Right cardiac atrium (tissue), 5 donors: ENCODE data around the gene C14orf39. TPM values are rescaled to one million over a fixed set of nuclear protein-coding genes. Genes with fewer than 3 reads are reported as not detected.
"Not testable (repeated sequence)": the region's sequence is repeated elsewhere in the genome, so short reads cannot be mapped to it uniquely, and the experiment has no call there.

Source experiments
- ATAC-seq, 2 donors: fragments of 200-7000 bp; cut with Tn5 transposase; one replicate each; pipeline versions ENCODE4 v1.8.0 to v1.9.1; 2020; ENCODE audit warnings: moderate library complexity in 2 of 2, mild to moderate bottlenecking in 1 of 2
- DNase-seq, 3 donors: peaks; one replicate each; pipeline ENCODE4 v3.0.0-alpha.2; 2020
- H3K27ac ChIP-seq: one replicate; pipeline ENCODE4 v1.5.1; 2013; ENCODE audit warnings: mild to moderate bottlenecking, low read length, control low read depth, moderate library complexity
- H3K27me3 ChIP-seq: one replicate; pipeline ENCODE4 v1.6.1; 2013; ENCODE audit not compliant: control insufficient read depth, insufficient read depth
- H3K4me1 ChIP-seq: one replicate; pipeline ENCODE4 v1.6.1; 2013; ENCODE audit warnings: low read length; ENCODE audit not compliant: control insufficient read depth, insufficient read depth
- H3K4me3 ChIP-seq: one replicate; pipeline ENCODE4 v1.5.1; 2013; ENCODE audit warnings: low read length, control low read depth
- H3K9me3 ChIP-seq: one replicate; pipeline ENCODE4 v1.6.1; 2013; ENCODE audit warnings: low read length; ENCODE audit not compliant: control insufficient read depth
- WGBS: extraction: QIAGEN DNeasy Blood & Tissue Kit; methylation state at CpG from one replicate; pipeline ENCODE4 v1.1.7; 2013; 5-methylcytosine and 5-hydroxymethylcytosine counted together
- intact Hi-C, 4 donors: fragments of 100-400 bp; cut with DNase I; formaldehyde crosslinking; loops; one replicate each; pipeline versions ENCODE4 v1.11.0 to v1.14.0; 2022 to 2023
- polyA plus RNA-seq: library from polyadenylated mRNA; stranded (reverse); fragments of 200-250 nt; gene quantifications from one replicate; pipeline ENCODE4 v1.2.3, GENCODE V29; 2013
- total RNA-seq, 4 donors: library from RNA; stranded (reverse); fragmentation: NEBNext Ultra II Directional; extraction: Animal tissue kit (Norgen Biotek cat#: 25700); gene quantifications; one replicate each; pipeline ENCODE4 v1.2.1, GENCODE V29; 2021
- donor health status: healthy with polysubstance abuse.
- donor health status: DM: no; HTN: yes; CAD: no.
- donor health status: DM: no; HTN: no; CAD: no.
- donor health status: DM: no; HTN: yes; CAD: no; lungs with severe emphysema.
- donor health status: DM: yes; HTN: yes; CAD: no.

The C14orf39 gene
- total and polyA plus RNA-seq, 5 donors = not detected

DNA sequence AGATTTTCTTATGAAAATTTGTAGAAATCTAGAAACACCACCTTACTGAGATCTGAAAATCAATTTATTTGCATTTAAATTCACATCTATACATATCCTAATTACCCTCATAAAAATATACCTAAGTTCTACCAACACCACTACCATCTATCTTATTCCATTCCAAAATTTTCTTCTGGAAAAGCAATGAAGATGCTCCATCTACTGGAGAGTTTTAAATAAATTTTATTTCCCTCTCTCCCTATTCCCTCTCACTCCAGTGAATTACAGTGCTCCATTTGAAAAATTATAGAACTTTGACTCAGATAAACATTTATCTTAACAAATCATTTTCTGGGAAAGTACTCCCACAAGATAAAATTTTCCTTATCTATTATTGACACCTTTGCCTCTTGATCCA is 2.3 kb upstream of the C14orf39 start:
- Histone ChIP-seq H3K27ac (no peak overlapping the region), H3K4me3 (no peak overlapping the region), H3K9me3 (no peaks in the 10 kb centered on the region), H3K27me3 (no peaks in the 10 kb centered on the region), H3K4me1 (no peaks in the 10 kb centered on the region)
- intact Hi-C loops = no loop called here
- DNase-seq (no peak), ATAC-seq (no peak)

DNA sequence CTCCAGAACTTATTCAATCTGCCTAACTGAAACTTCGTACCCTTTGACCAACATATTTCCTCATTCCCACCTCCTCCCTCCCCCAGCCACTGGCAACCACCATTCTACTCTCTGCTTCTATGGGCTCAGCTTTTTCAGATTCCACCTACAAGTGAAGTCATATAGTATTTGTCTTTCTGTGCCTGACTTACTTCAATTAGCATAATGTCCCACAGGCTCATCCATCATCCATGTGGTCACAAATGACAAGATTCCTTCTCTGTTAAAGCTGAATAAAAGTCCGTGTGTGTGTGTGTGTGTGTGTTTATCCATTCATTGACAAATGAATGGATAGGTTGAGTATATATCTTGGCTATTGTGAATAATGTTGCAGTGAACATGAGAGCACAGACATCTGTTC is 1.3 kb upstream of the C14orf39 start:
- Histone ChIP-seq H3K27me3 (no peaks in the 10 kb centered on the region), H3K27ac (no peak overlapping the region), H3K4me3 (no peak overlapping the region), H3K4me1 (no peaks in the 10 kb centered on the region), H3K9me3 (no peaks in the 10 kb centered on the region)
- DNase-seq = no peak
- WGBS = 24% methylated on average over 2 of the region's 2 CpGs
- intact Hi-C loops = no loop called here
- no peak for ATAC-seq

DNA sequence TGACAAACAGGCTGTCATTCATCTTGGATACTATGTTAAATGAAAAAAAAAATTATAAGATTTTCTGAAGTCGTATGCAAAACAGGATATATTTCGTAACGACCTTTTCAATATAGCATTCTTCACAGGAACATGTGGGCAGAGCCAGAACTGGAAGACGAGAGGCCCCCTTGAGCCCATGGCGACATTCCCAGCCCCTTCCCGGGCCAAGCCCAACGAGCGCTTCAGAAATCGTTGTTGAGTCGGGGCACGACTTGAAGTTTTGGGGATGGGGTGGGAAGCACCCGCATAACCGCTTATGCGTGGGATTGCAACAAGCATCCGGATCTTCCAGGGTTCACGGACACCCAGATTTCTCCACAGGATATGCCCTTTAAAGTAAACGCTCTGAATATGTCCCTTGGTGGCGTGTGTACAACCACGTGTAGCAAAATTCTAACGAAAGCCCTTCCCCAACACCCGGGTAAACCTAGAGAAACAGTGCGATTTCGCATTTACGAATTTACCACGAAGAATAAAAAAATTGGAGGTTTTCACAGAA is 736 bp downstream of the C14orf39 start:
- DNase-seq = no peak
- H3K27me3 ChIP-seq = no peaks in the 10 kb centered on the region
- H3K27ac ChIP-seq = no peak overlapping the region
- no peak for ATAC-seq
- no peaks in the 10 kb centered on the region for H3K9me3 ChIP-seq
- peak overlapping the region; percentile 7 for H3K4me3 ChIP-seq
- no peaks in the 10 kb centered on the region for H3K4me1 ChIP-seq
- 4% methylated on average over 25 of the region's 25 CpGs for WGBS
- intact Hi-C loops = no loop called here

DNA sequence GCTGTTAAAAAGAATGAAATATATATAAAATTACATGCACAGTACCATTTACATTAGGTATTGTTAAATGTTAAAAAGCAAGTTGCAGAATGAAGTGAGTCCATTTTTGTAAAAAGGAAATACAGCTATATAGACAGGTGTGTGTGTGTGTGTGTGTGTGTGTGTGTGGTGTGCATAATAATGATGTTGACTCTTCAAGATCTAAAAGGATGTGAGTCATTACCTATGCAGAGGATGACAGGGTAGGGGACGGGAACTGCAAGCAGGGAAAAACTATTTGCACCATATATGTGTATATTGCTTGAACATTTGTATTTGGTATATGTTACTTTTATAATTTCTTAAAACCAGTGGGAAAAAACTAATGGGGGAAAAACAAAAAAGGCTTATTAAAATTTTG is 3.1 kb downstream of the C14orf39 start:
- Histone ChIP-seq H3K27me3 (no peaks in the 10 kb centered on the region), H3K9me3 (no peaks in the 10 kb centered on the region), H3K4me1 (no peaks in the 10 kb centered on the region), H3K27ac (no peak overlapping the region), H3K4me3 (no peak overlapping the region)
- WGBS = 69% methylated on average over 1 of the region's 1 CpG
- ATAC-seq (no peak), DNase-seq (no peak)
- intact Hi-C loops = no loop called here

DNA sequence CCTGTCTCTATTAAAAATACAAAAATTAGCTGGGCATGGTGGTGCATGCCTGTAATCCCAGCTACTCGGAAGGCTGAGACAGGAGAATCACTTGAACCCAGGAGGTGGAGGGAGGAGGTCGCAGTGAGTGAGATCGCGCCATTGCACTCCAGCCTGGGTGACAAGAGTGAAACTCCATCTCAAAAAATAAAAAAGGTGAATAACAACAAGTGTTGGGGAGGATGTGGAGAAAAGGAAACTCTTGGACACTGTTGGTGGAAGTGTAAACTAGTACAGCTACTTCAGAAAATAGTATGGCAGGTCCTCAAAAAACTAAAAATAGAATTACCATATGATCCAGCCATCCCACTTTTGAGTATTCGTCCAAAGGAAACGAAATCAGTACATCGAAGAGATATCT is 5.6 kb downstream of the C14orf39 start:
- intact Hi-C loops, H3K9me3 ChIP-seq, H3K4me3 ChIP-seq, DNase-seq, H3K4me1 ChIP-seq, ATAC-seq, H3K27me3 ChIP-seq, H3K27ac ChIP-seq: not testable (repeated sequence)
- WGBS = 95% methylated on average over 7 of the region's 7 CpGs

DNA sequence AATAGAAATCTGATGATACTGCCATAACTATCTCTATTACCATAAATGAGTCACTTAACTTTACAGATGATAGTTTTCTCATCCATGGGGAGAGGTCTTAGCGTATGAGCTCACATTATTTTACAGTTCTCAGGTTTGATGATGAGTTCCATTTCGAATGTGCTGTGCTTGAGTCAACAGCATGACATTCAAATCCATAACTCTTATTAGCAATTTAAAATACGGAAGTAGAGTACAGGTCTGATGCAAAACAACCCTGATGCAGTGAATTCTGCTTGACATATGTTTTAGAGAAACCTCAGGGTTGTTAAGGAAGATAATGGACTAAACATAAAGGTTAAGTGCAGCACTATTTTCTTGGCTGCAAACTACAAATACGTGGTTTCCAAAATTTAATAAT is 30.0 kb downstream of the C14orf39 start:
- no peak overlapping the region for H3K27ac ChIP-seq
- no peak for DNase-seq
- no peaks in the 10 kb centered on the region for H3K4me1 ChIP-seq
- H3K4me3 ChIP-seq = no peak overlapping the region
- intact Hi-C loops = no loop called here
- H3K9me3 ChIP-seq = no peaks in the 10 kb centered on the region
- 46% methylated on average over 4 of the region's 4 CpGs for WGBS
- ATAC-seq = no peak
- no peaks in the 10 kb centered on the region for H3K27me3 ChIP-seq

DNA sequence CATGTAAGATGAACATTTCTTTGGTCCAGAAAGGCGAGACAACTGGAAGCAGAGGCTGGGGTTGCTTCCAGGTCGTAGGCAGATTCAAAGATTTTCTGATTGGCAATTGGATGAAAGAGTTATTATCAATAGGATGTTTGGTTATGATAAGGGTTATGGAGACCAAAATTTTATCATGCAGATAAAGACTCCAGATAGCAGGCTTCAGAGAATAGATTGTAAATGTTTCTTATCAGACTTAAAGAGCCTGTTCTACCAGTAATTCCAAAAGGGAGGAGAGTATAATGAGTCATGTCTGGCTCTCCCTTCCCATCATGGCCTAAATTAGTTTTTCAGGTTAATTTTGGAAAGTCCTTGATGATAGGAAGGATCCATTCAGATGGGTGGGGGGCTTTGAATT is 55.6 kb downstream of the C14orf39 start:
- H3K9me3 ChIP-seq = no peaks in the 10 kb centered on the region
- 56% methylated on average over 2 of the region's 2 CpGs for WGBS
- no peaks in the 10 kb centered on the region for H3K27me3 ChIP-seq
- no peak overlapping the region for H3K4me3 ChIP-seq
- no peaks in the 10 kb centered on the region for H3K4me1 ChIP-seq
- H3K27ac ChIP-seq = no peak overlapping the region
- intact Hi-C loops = no loop called here
- ATAC-seq = no peak
- no peak for DNase-seq

DNA sequence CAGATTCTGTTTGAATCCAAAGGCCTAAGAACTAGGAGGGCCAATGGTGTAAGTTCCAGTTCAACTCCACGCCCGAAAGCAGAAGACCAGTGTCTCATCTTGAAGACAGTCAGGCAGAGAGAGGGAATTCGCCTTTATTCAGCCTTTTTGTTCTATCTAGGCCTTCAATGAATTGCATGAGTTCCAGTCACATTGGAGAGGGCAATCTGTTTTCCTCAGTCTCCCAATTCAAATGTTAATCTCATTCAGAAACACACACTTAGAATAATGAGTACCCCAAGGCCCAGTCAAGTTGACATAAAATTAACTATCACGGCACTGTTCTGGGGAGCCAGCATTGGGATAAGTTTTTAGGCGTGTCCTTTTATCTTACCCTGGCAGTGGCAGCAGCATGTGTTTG is 65.8 kb downstream of the C14orf39 start:
- DNase-seq (no peak), ATAC-seq (no peak)
- no peaks in the 10 kb centered on the region for H3K4me1 ChIP-seq
- H3K27ac ChIP-seq = no peak overlapping the region
- 82% methylated on average over 5 of the region's 5 CpGs for WGBS
- intact Hi-C loops = no loop called here
- H3K9me3 ChIP-seq = no peaks in the 10 kb centered on the region
- H3K27me3 ChIP-seq = no peaks in the 10 kb centered on the region
- no peak overlapping the region for H3K4me3 ChIP-seq

DNA sequence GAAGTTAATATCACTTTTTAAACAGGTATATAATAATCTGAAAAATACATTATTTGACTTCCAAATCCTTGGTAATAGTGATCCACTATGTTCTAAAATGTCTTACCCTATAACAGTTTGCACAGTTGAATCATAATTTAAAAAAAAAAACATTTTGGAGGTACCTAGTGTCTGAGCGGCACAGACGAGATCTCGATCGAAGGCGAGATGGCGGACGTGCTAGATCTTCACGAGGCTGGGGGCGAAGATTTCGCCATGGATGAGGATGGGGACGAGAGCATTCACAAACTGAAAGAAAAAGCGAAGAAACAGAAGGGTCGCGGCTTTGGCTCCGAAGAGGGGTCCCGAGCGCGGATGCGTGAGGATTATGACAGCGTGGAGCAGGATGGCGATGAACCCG is 88.3 kb downstream of the C14orf39 start:
- H3K4me1 ChIP-seq, ATAC-seq, H3K27me3 ChIP-seq, H3K27ac ChIP-seq, DNase-seq, intact Hi-C loops, H3K4me3 ChIP-seq, H3K9me3 ChIP-seq: not testable (repeated sequence)
- 95% methylated on average over 22 of the region's 22 CpGs for WGBS

DNA sequence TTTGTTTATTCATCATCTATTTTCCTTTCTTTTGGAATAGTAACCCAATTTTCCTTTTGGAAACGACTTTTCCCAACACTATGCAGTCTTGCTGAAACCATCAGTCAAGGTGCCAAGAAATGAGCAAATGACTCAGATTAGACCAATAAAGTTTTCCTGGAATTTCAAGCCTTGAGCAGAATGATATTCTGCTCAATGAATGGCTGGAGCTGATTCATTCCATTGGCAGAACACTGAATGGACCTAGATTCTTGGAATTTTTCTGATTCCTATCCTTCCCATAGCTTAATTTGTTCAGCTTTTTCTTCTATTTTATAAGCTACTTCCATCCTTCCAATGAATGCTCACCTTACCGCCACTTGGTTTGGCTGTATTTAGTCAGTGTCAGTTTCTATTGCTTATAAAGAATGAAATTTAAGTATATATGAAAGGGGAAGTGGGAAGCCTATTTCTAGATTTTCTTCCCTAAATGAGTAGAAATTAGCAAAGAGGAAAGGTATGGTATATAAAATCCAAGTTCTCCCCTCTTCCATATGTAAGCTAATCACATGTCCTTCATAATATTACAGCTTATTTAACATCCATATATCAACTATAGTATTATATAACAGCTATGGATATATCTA is 89.0 kb downstream of the C14orf39 start:
- H3K9me3 ChIP-seq = no peaks in the 10 kb centered on the region
- DNase-seq (no peak), ATAC-seq (no peak)
- no peaks in the 10 kb centered on the region for H3K27me3 ChIP-seq
- intact Hi-C loops = no loop called here
- WGBS = 58% methylated on average over 2 of the region's 2 CpGs
- no peak overlapping the region for H3K4me3 ChIP-seq
- H3K27ac ChIP-seq = no peak overlapping the region
- H3K4me1 ChIP-seq = no peaks in the 10 kb centered on the region
